ENCODE results near the gene CYB5R3. TPM values are rescaled to one million over a fixed set of nuclear protein-coding genes. Genes with fewer than 3 reads are reported as not detected.
A peak's percentile ranks its signal among the peaks of the same experiment; 100 is the strongest.

CYB5R3 gene
- total RNA-seq, 4 donors from 2014 or later = 138 to 294 (median 167) TPM

DNA sequence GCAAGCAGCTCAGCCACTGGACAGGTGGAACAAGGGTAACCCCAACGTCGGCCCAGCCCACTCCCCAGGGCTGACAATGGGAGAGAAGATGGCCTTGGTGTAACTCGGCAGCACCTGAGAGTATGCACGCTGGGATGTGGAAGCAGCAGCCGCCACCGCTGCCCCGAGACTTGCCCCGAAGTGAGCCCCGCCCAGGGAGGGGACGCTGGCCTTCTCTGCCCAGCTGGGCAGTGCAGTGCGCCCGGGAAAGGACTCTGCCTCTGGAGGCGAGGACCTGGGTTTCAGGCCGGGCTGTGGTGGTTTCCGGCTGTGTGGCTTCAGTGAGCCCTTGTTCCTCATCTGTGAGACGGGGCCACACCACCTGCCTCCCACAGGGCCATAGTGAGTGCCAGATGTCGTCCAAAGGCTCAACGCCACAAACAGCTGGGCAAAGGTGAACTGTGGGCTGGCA is 25.9 kb downstream of the CYB5R3 start:
- H3K4me3 ChIP-seq = no peak overlapping the region
- peak; percentile 86 for DNase-seq
- intact Hi-C loops (cut with DNase I; ENCODE audit: low total_unique reads) (no loop called here), in situ Hi-C loops (cut with MboI; ENCODE audit: low pct_ligation_motif_present in 1 of 4, low pct_unique_long_range_greater_than_20kb in 1 of 4, low sequenced_read_pairs in 3 of 4) (no loop called here)
- H3K36me3 ChIP-seq = peaks cover 0 to 28% (median 6%) of the 10 kb centered on the region in 4 donors
- no peaks in the 10 kb centered on the region for H3K9me3 ChIP-seq
- H3K27me3 ChIP-seq = no peaks in the 10 kb centered on the region
- 56% methylated on average over 9 of the region's 18 CpGs; no CpG with 5 or more reads in 1 of the 2 donors for WGBS, 2 donors (ENCODE audit: low coverage in 1 of 2)
- TF ChIP-seq, protein P1, sequence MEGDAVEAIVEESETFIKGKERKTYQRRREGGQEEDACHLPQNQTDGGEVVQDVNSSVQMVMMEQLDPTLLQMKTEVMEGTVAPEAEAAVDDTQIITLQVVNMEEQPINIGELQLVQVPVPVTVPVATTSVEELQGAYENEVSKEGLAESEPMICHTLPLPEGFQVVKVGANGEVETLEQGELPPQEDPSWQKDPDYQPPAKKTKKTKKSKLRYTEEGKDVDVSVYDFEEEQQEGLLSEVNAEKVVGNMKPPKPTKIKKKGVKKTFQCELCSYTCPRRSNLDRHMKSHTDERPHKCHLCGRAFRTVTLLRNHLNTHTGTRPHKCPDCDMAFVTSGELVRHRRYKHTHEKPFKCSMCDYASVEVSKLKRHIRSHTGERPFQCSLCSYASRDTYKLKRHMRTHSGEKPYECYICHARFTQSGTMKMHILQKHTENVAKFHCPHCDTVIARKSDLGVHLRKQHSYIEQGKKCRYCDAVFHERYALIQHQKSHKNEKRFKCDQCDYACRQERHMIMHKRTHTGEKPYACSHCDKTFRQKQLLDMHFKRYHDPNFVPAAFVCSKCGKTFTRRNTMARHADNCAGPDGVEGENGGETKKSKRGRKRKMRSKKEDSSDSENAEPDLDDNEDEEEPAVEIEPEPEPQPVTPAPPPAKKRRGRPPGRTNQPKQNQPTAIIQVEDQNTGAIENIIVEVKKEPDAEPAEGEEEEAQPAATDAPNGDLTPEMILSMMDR (IDR thresholded peaks at IDR 0.05) = no peak
- TF ChIP-seq EP300 (IDR thresholded peaks at IDR 0.05; ENCODE audit: low read depth) = no peak
- peak; percentile 5 to 52 (median 8) for TF ChIP-seq POLR2AphosphoS5 (IDR thresholded peaks at IDR 0.05)
- no peak for TF ChIP-seq POLR2A (IDR thresholded peaks at IDR 0.05)
- H3K4me1 ChIP-seq = peaks cover 32 to 48% (median 41%) of the 10 kb centered on the region in 4 donors
- peak overlapping the region in 3 of 4 donors; percentile 76 to 87 (median 82) for H3K27ac ChIP-seq

DNA sequence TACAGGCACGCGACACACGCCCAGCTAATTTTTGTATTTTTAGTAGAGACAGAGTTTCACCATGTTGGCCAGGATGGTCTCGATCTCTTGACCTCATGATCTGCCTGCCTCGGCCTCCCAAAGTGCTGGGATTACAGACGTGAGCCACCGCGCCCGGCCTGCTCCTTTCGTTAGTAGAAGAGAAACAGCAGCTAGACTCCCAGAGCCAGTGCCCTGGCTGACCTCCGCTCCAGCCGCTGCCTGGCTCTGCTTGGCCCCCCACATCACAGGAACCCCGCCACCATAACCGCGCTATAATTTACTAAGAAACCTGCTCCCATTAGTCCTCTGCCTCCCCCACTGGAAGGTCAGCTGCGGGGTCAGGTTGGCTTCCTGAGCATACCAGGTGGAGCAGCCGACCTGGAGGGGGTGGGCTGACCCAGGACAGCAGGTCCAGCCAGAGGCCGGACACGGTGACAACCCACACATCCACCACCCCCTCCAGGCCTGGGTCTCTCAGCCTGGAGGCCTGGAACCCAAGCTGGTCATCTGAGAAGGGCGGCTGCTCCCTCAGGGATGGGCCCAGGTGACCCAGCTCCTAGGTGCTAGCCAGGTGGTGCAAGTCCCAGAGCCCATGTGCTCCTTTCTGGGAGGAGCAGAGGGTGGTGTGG is 27.0 kb downstream of the CYB5R3 start:
- intact Hi-C loops (cut with DNase I; ENCODE audit: low total_unique reads) = no loop called here
- WGBS, 2 donors (ENCODE audit: low coverage in 1 of 2) = 84% methylated on average over 20 of the region's 20 CpGs; no CpG with 5 or more reads in 1 of the 2 donors
- no peak overlapping the region for H3K4me3 ChIP-seq

DNA sequence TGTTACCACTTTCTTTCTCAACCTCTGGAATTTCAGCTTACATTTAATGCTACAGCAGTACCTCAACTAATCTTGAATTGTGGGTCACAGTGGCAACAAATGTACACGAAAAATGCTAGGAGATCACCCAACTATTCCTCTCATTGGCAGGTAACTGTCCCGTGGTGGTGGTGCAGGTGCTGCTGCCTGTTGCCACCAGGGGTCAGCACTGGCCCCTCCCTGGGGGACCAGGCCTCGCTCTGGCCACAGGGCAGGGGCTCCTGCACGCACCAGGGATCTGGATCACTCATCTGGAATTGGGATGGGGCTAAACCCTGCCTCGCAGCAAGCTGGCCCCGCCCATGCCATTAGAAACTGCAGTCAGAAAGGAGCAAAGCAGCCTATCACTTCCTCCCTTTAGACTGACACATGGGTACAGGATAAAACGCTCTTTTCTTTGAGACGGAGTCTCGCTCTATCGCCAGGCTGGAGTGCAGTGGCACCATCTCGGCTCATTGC is 27.6 kb downstream of the CYB5R3 start:
- intact Hi-C loops (cut with DNase I; ENCODE audit: low total_unique reads) (no loop called here), in situ Hi-C loops (cut with MboI; ENCODE audit: low pct_ligation_motif_present in 1 of 4, low pct_unique_long_range_greater_than_20kb in 1 of 4, low sequenced_read_pairs in 3 of 4) (no loop called here)
- H3K27me3 ChIP-seq = no peaks in the 10 kb centered on the region
- no peaks in the 10 kb centered on the region for H3K9me3 ChIP-seq
- WGBS, 2 donors (ENCODE audit: low coverage in 1 of 2) = 35% methylated on average over 11 of the region's 11 CpGs; no CpG with 5 or more reads in 1 of the 2 donors
- peak in 2 of 3 donors; percentile 6 to 21 for TF ChIP-seq POLR2AphosphoS5 (IDR thresholded peaks at IDR 0.05)
- TF ChIP-seq, protein P1 (IDR thresholded peaks at IDR 0.05) = peak; percentile 85 to 94 (median 89)
- TF ChIP-seq POLR2A (IDR thresholded peaks at IDR 0.05) = no peak
- no peak for TF ChIP-seq EP300 (IDR thresholded peaks at IDR 0.05; ENCODE audit: low read depth)
- no peak overlapping the region for H3K4me3 ChIP-seq
- peak; percentile 80 for DNase-seq
- H3K4me1 ChIP-seq = peaks cover 32 to 50% (median 49%) of the 10 kb centered on the region in 4 donors
- peak overlapping the region; percentile 82 to 88 (median 85) for H3K27ac ChIP-seq
- peaks cover 0 to 11% (median 4%) of the 10 kb centered on the region in 4 donors for H3K36me3 ChIP-seq

More for the DNA sequence above, 27.0 kb downstream of the CYB5R3 start:
- peak; percentile 13 for DNase-seq
- H3K27ac ChIP-seq = peak overlapping the region; percentile 82 to 88 (median 85)
- in situ Hi-C loops (cut with MboI; ENCODE audit: low pct_ligation_motif_present in 1 of 4, low pct_unique_long_range_greater_than_20kb in 1 of 4, low sequenced_read_pairs in 3 of 4) = no loop called here
- H3K27me3 ChIP-seq = no peaks in the 10 kb centered on the region
- H3K4me1 ChIP-seq = peaks cover 32 to 48% (median 43%) of the 10 kb centered on the region in 4 donors
- peaks cover 0 to 18% (median 4%) of the 10 kb centered on the region in 4 donors for H3K36me3 ChIP-seq
- no peaks in the 10 kb centered on the region for H3K9me3 ChIP-seq
- TF ChIP-seq POLR2A (IDR thresholded peaks at IDR 0.05) = no peak
- TF ChIP-seq, protein P1 (IDR thresholded peaks at IDR 0.05) = no peak
- no peak for TF ChIP-seq EP300 (IDR thresholded peaks at IDR 0.05; ENCODE audit: low read depth)
- TF ChIP-seq POLR2AphosphoS5 (IDR thresholded peaks at IDR 0.05) = no peak

DNA sequence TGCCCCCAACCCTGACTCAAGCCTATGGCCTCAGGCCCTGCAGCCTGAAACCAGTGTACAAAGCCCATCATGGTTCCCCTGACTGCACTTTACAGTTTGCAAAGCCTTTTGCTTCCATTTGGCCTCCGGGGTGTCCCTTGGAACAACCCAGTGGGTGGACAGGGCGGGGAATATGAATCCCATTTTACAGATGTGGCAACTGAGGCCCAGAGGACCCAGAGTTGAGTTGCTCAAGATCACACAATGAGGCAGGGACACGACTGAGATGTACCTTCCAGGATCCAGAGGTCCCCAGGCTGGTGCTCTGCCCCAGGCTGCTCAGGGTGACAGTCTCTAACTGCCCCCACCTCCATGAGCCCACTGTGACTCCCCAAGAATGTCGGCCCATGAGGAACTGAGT is 29.1 kb downstream of the CYB5R3 start:
- 87% methylated on average over 3 of the region's 4 CpGs; no CpG with 5 or more reads in 1 of the 2 donors for WGBS, 2 donors (ENCODE audit: low coverage in 1 of 2)
- no peak for TF ChIP-seq POLR2A (IDR thresholded peaks at IDR 0.05)
- Histone ChIP-seq H3K9me3 (no peaks in the 10 kb centered on the region), H3K4me1 (peaks cover 36 to 63% (median 59%) of the 10 kb centered on the region in 4 donors), H3K36me3 (no peaks in the 10 kb centered on the region), H3K27me3 (no peaks in the 10 kb centered on the region), H3K27ac (peak overlapping the region; percentile 82 to 88 (median 85)), H3K4me3 (no peak overlapping the region)
- no peak for DNase-seq
- in situ Hi-C loops (cut with MboI; ENCODE audit: low pct_ligation_motif_present in 1 of 4, low pct_unique_long_range_greater_than_20kb in 1 of 4, low sequenced_read_pairs in 3 of 4) = no loop called here
- intact Hi-C loops (cut with DNase I; ENCODE audit: low total_unique reads) = no loop called here
